ENCODE measurements around the gene GPR176.

GRCh38 chr15:39785841-39786240, 134.2 kb downstream of the GPR176 start:
- TF ChIP-seq CTCF (conservative IDR thresholded peaks at IDR 0.05) (no peak), ZFX (IDR thresholded peaks at IDR 0.05) (no peak)
